Epithelial cell of esophagus (primary cell): ENCODE results near the gene RAPGEF6.

ENCODE experiments used
- DNase-seq: peaks from one replicate; pipeline ENCODE4 v3.0.0; 2010; ENCODE audit warnings: low read depth
- H3K4me3 ChIP-seq: 2 replicates; pipeline ENCODE4 v1.5.1; 2011; ENCODE audit warnings: mild to moderate bottlenecking, low read length, control low read depth
- TF ChIP-seq, protein P1 (sequence below): IDR thresholded peaks from 2 replicates; pipeline ENCODE4 v1.5.1; 2011; ENCODE audit warnings: low read depth, mild to moderate bottlenecking, low read length, control low read depth, inconsistent platforms; ENCODE audit not compliant: insufficient read depth; ENCODE audit errors: missing control alignments

The RAPGEF6 gene

DNA sequence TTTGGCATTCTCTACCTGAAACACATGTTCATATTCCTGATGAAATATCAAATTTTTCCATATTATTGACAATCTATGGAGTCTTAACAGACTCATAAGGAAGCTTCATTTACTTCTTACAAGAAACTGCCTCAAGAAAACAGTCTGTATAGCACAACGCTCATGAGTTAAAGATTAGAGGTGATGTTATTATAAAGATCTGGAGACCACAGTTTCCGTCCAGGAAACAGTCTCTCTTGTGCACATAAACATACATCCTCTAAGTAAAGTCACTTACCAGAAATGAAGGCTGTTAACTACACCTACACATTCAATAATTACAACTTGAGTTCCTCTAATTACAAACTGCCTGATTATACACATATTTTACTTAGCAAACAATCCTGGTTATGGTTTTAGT is 86.9 kb downstream of the RAPGEF6 start:
- no peak overlapping the region for H3K4me3 ChIP-seq
- no peak for DNase-seq
- TF ChIP-seq, protein P1, sequence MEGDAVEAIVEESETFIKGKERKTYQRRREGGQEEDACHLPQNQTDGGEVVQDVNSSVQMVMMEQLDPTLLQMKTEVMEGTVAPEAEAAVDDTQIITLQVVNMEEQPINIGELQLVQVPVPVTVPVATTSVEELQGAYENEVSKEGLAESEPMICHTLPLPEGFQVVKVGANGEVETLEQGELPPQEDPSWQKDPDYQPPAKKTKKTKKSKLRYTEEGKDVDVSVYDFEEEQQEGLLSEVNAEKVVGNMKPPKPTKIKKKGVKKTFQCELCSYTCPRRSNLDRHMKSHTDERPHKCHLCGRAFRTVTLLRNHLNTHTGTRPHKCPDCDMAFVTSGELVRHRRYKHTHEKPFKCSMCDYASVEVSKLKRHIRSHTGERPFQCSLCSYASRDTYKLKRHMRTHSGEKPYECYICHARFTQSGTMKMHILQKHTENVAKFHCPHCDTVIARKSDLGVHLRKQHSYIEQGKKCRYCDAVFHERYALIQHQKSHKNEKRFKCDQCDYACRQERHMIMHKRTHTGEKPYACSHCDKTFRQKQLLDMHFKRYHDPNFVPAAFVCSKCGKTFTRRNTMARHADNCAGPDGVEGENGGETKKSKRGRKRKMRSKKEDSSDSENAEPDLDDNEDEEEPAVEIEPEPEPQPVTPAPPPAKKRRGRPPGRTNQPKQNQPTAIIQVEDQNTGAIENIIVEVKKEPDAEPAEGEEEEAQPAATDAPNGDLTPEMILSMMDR, result no peak

DNA sequence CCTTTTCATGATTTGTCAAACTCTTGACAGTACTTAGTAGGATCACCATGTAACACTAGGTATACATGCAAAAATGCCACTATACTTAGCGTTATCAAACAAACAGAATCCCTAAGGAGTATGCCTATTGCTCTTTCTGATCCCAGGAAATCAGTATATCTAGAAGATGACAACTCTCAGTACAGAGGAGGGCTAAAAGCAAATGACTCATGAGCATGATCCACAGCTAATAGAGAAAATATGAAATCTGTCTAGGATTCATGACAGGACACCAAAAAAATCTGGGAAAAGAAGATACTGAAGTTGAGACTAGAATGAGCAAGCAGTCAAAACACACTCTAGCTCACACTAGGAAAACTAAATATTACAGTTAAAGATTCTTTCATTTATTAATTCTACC is 89.2 kb downstream of the RAPGEF6 start:
- TF ChIP-seq, protein P1, result no peak
- H3K4me3 ChIP-seq, result no peak overlapping the region
- peak; percentile 70 for DNase-seq

DNA sequence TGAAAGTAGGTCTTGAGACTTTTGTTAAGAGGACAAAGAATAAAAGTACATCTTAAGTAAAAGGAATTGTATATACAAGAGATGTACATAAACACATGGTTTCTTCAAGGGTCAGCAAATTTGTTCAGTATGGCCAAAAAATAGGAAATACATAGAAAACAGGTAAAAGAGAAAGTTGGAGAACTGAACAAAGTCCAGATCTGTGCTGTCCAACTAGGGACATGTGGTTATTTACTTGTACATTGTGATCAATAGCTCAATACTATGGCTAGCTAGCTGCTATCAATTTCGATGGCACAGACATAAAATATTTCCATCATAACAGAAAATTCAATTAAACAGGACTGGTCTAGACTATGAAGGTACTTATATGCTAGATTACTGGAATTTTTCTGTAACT is 92.3 kb downstream of the RAPGEF6 start:
- DNase-seq, result no peak
- H3K4me3 ChIP-seq, result no peak overlapping the region
- TF ChIP-seq, protein P1, result no peak

DNA sequence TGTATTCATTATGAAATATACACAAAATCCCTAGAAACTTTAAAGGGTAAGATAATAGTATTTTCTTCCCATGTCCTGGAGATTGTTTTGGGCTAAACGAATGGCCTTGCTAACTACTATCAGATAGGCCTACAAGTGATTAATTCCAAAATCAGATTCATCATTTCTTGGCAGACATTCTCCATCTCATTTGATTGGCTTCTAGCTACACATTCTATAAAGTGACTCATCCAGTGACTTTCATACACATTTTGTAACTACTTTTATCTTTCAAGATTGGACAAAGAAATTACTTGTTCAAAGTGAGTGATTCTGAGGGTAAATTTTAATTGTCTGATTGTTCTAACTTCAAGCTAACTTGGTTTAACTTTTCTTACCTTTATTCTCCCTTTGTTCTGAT is 93.3 kb downstream of the RAPGEF6 start:
- DNase-seq, result peak; percentile 80

DNA sequence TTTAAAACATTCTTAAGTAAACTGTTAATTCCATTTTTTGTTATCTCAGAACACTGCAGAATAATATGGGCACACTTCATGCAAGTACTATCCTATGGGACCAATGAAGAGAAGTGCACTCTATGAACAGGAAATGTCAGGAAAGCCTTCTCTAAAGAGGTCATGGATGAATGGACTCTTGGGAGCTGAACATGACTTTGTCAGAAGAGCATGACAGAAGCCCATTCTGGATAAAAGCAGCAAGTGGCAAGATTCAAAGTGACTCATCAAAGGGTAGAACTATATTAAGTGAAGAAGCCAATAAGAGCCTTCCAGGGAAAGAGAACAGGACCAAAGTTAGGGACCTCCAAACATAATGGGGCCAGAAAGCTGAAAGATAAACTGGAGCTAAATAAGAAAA is 94.0 kb downstream of the RAPGEF6 start:
- no peak overlapping the region for H3K4me3 ChIP-seq
- TF ChIP-seq, protein P1, result no peak
- no peak for DNase-seq

More for the DNA sequence above, 93.3 kb downstream of the RAPGEF6 start:
- H3K4me3 ChIP-seq, result no peak overlapping the region
- TF ChIP-seq, protein P1, result no peak

DNA sequence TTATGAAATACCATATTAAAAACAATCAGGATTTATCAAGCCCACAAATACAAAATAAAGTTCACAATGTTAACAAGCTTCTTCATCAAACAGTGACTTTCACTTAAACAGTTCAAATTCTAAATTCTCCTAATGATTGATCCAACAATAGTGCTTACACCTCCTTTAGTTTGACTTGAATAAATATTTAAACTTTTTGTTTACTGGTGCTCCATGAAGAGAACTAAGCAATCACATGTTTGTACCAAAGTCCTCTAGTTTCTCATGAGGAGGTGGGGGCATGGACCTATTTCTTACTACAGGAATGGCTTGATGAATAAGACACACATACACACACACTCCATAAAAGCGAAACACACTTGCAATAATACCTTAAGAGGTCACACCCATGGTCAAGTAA is 95.8 kb downstream of the RAPGEF6 start:
- TF ChIP-seq, protein P1, result no peak
- no peak for DNase-seq
- no peak overlapping the region for H3K4me3 ChIP-seq

DNA sequence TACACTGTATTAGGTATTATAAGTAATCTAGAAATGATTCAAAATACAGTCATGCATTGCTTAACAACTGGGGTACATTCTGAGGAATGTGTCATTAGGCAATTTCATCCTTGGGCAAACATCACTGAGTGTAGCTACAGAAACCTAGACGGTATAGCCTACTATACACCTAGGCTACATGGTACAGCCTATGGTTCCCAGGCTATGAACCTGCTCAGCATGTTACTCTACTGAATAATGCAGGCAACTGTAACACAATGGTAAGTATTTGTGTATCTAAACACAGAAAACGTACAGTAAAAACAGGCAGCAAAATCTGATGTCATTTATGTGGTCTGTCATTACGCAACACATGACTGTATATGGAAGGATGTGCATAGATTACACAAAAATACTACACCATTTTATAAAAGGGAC is 96.8 kb downstream of the RAPGEF6 start:
- TF ChIP-seq, protein P1, result no peak
- peak; percentile 96 for DNase-seq
- H3K4me3 ChIP-seq, result no peak overlapping the region
